ENCODE data around the gene MRLN. TPM values are rescaled to one million over a fixed set of nuclear protein-coding genes. Genes with fewer than 3 reads are reported as not detected.
"Not testable (repeated sequence)": the region's sequence is repeated elsewhere in the genome, so short reads cannot be mapped to it uniquely, and the experiment has no call there.

Gene MRLN
- total and polyA plus RNA-seq, 10 of the 15 experiments (the other 5 are each of a cell fraction or from before 2014, with no cell fraction given), result 0.19 TPM; not detected in 9

- H4K20me1 ChIP-seq (ENCODE audit: control insufficient read depth, insufficient read depth); H3K4me1 ChIP-seq (ENCODE audit: control insufficient read depth, insufficient read depth, low read length); H3K27me3 ChIP-seq (replicated peaks in 1 of 2; ENCODE audit: control insufficient read depth in 2 of 2, insufficient read depth in 2 of 2, low read length in 1 of 2); H3K4me3 ChIP-seq; intact Hi-C loops (cut with micrococcal nuclease; ENCODE audit: unreplicated experiment); H3K9ac ChIP-seq (ENCODE audit: control insufficient read depth, insufficient read depth, low read length); H3K4me2 ChIP-seq (ENCODE audit: control insufficient read depth, insufficient read depth); in situ Hi-C loops (cut with MboI); ATAC-seq; H3K9me3 ChIP-seq (replicated peaks; ENCODE audit: control insufficient read depth, insufficient read depth, low read length); DNase-seq (ENCODE audit: low read depth, low spot score); RAD21 ChIA-PET (ENCODE audit: unreplicated experiment); H2AFZ ChIP-seq (ENCODE audit: control insufficient read depth, low read depth, low read length); POLR2A ChIA-PET; FAIRE-seq; H3K36me3 ChIP-seq (ENCODE audit: control insufficient read depth in 2 of 2, insufficient read depth in 2 of 2, low read length in 1 of 2); CTCF ChIA-PET; H3K27ac ChIP-seq (ENCODE audit: control insufficient read depth, insufficient read depth); H3K79me2 ChIP-seq (ENCODE audit: control insufficient read depth, insufficient read depth, low read length); BruUV-seq (replicated peaks): not testable (repeated sequence)
- SMC1A ChIA-PET (ENCODE audit: uncharacterized antibody, unreplicated experiment), result interaction anchor here (1.3 kb wide), 1 partner anchor 103 kb away, joined by 3 read pairs; no protein-coding TSS in a partner anchor
- WGBS (ENCODE audit: insufficient coverage, insufficient replicate concordance, low lambda C conversion rate, missing lambda C conversion rate), result 58% methylated on average over 16 of the region's 16 CpGs
Observed at GRCh38 chr10:59733321-59734013, 19.8 kb downstream of the MRLN start.

GRCh38 chr10:59732849-59733248 is 20.4 kb downstream of the MRLN start:
- intact Hi-C loops (cut with micrococcal nuclease; ENCODE audit: unreplicated experiment), result not testable (repeated sequence)

GRCh38 chr10:59729167-59729566 is 24.1 kb downstream of the MRLN start:
- H3K79me2 ChIP-seq (ENCODE audit: control insufficient read depth, insufficient read depth, low read length); RAD21 ChIA-PET (ENCODE audit: unreplicated experiment); H3K4me3 ChIP-seq; H3K27me3 ChIP-seq (replicated peaks in 1 of 2; ENCODE audit: control insufficient read depth in 2 of 2, insufficient read depth in 2 of 2, low read length in 1 of 2); H3K9ac ChIP-seq (ENCODE audit: control insufficient read depth, insufficient read depth, low read length); BruUV-seq (replicated peaks); H3K9me3 ChIP-seq (replicated peaks; ENCODE audit: control insufficient read depth, insufficient read depth, low read length); intact Hi-C loops (cut with micrococcal nuclease; ENCODE audit: unreplicated experiment); in situ Hi-C loops (cut with MboI); SMC1A ChIA-PET (ENCODE audit: uncharacterized antibody, unreplicated experiment); H4K20me1 ChIP-seq (ENCODE audit: control insufficient read depth, insufficient read depth); H2AFZ ChIP-seq (ENCODE audit: control insufficient read depth, low read depth, low read length); H3K4me1 ChIP-seq (ENCODE audit: control insufficient read depth, insufficient read depth, low read length); H3K36me3 ChIP-seq (ENCODE audit: control insufficient read depth in 2 of 2, insufficient read depth in 2 of 2, low read length in 1 of 2); H3K4me2 ChIP-seq (ENCODE audit: control insufficient read depth, insufficient read depth); H3K27ac ChIP-seq (ENCODE audit: control insufficient read depth, insufficient read depth); ATAC-seq; DNase-seq (ENCODE audit: low read depth, low spot score); POLR2A ChIA-PET; FAIRE-seq: not testable (repeated sequence)
- 30% methylated on average over 4 of the region's 4 CpGs for WGBS (ENCODE audit: insufficient coverage, insufficient replicate concordance, low lambda C conversion rate, missing lambda C conversion rate)
- CTCF ChIA-PET, result interaction anchor here (0.6 kb wide), 1 partner anchor 53 kb away, joined by 3 read pairs; no protein-coding TSS in a partner anchor

More at GRCh38 chr10:59732849-59733248, 20.4 kb downstream of the MRLN start:
- H3K79me2 ChIP-seq (ENCODE audit: control insufficient read depth, insufficient read depth, low read length); H3K27ac ChIP-seq (ENCODE audit: control insufficient read depth, insufficient read depth); POLR2A ChIA-PET; in situ Hi-C loops (cut with MboI); H2AFZ ChIP-seq (ENCODE audit: control insufficient read depth, low read depth, low read length); H3K9me3 ChIP-seq (replicated peaks; ENCODE audit: control insufficient read depth, insufficient read depth, low read length); H4K20me1 ChIP-seq (ENCODE audit: control insufficient read depth, insufficient read depth); H3K9ac ChIP-seq (ENCODE audit: control insufficient read depth, insufficient read depth, low read length); H3K4me2 ChIP-seq (ENCODE audit: control insufficient read depth, insufficient read depth); DNase-seq (ENCODE audit: low read depth, low spot score); H3K36me3 ChIP-seq (ENCODE audit: control insufficient read depth in 2 of 2, insufficient read depth in 2 of 2, low read length in 1 of 2); CTCF ChIA-PET; SMC1A ChIA-PET (ENCODE audit: uncharacterized antibody, unreplicated experiment); BruUV-seq (replicated peaks); H3K4me1 ChIP-seq (ENCODE audit: control insufficient read depth, insufficient read depth, low read length); ATAC-seq; H3K27me3 ChIP-seq (replicated peaks in 1 of 2; ENCODE audit: control insufficient read depth in 2 of 2, insufficient read depth in 2 of 2, low read length in 1 of 2); H3K4me3 ChIP-seq; RAD21 ChIA-PET (ENCODE audit: unreplicated experiment); FAIRE-seq: not testable (repeated sequence)
- WGBS (ENCODE audit: insufficient coverage, insufficient replicate concordance, low lambda C conversion rate, missing lambda C conversion rate), result 81% methylated on average over 4 of the region's 4 CpGs

All from GM12878 (cell line).